Measurements from ENCODE around the gene NKD2. TPM values are rescaled to one million over a fixed set of nuclear protein-coding genes. Genes with fewer than 3 reads are reported as not detected.

Gene NKD2
- polyA plus RNA-seq, 1 donor (not counting 4 experiments of a cell fraction or from before 2014, with no cell fraction given): not detected

GRCh38 chr5:965604-966344, 42.8 kb upstream of the NKD2 start:
- H2AFZ ChIP-seq (ENCODE audit: control insufficient read depth, low read length): no peak overlapping the region
- H3K9me1 ChIP-seq (ENCODE audit: control insufficient read depth, extremely low read depth, insufficient read depth, low read length): no peaks in the 10 kb centered on the region
- H3K4me3 ChIP-seq (ENCODE audit: control insufficient read depth in 2 of 3, extremely low read depth in 1 of 3, insufficient read depth in 2 of 3, low read depth in 1 of 3, low read length in 3 of 3): no peak overlapping the region
- dilution Hi-C loops (cut with MboI; ENCODE audit: extremely low pct_ligation_motif_present, low sequenced_read_pairs): no loop called here
- peaks cover 20% of the 10 kb centered on the region for H3K27me3 ChIP-seq (ENCODE audit: control insufficient read depth, extremely low read depth, insufficient read depth, low read length)
- DNase-seq (ENCODE audit: low read depth, low spot score) (no peak), FAIRE-seq (no peak)
- no peak overlapping the region for H3K4me2 ChIP-seq (ENCODE audit: control insufficient read depth, extremely low read depth, insufficient read depth, low read depth, low read length)
- H3K9me3 ChIP-seq (ENCODE audit: control insufficient read depth, low read depth, low read length): no peaks in the 10 kb centered on the region
- H3K36me3 ChIP-seq (ENCODE audit: control insufficient read depth in 2 of 2, extremely low read depth in 1 of 2, insufficient read depth in 2 of 2, low read length in 2 of 2): no peaks in the 10 kb centered on the region
- no peak overlapping the region for H3K27ac ChIP-seq (ENCODE audit: control insufficient read depth, insufficient read depth, low read length)
- TF ChIP-seq EZH2 (IDR thresholded peaks at IDR 0.05; ENCODE audit: low read length): no peak
- TF ChIP-seq CTCF (optimal IDR thresholded peaks at IDR 0.05 in 1 of 3, IDR thresholded peaks at IDR 0.05 in 1 of 3, conservative IDR thresholded peaks at IDR 0.05 in 1 of 3; ENCODE audit: extremely low read depth in 1 of 3, insufficient read depth in 2 of 3, low read length in 3 of 3): no peak
- no peak overlapping the region for H3K9ac ChIP-seq (ENCODE audit: control insufficient read depth, extremely low read depth, insufficient read depth, low read length)
- H4K20me1 ChIP-seq (ENCODE audit: control insufficient read depth, extremely low read depth, insufficient read depth, low read length): no peaks in the 10 kb centered on the region
- H3K4me1 ChIP-seq (ENCODE audit: control insufficient read depth, extremely low read depth, insufficient read depth, low read length): no peaks in the 10 kb centered on the region
- no peaks in the 10 kb centered on the region for H3K79me2 ChIP-seq (ENCODE audit: control insufficient read depth, insufficient read depth, low read length)

- FAIRE-seq: no peak
Measured at GRCh38 chr5:966345-966710, 42.3 kb upstream of the NKD2 start.

More at GRCh38 chr5:966345-966710, 42.3 kb upstream of the NKD2 start:
- Histone ChIP-seq H3K27ac (ENCODE audit: control insufficient read depth, insufficient read depth, low read length) (no peak overlapping the region), H3K36me3 (ENCODE audit: control insufficient read depth in 2 of 2, extremely low read depth in 1 of 2, insufficient read depth in 2 of 2, low read length in 2 of 2) (no peaks in the 10 kb centered on the region), H3K79me2 (ENCODE audit: control insufficient read depth, insufficient read depth, low read length) (no peaks in the 10 kb centered on the region), H4K20me1 (ENCODE audit: control insufficient read depth, extremely low read depth, insufficient read depth, low read length) (no peaks in the 10 kb centered on the region), H3K4me3 (ENCODE audit: control insufficient read depth in 2 of 3, extremely low read depth in 1 of 3, insufficient read depth in 2 of 3, low read depth in 1 of 3, low read length in 3 of 3) (no peak overlapping the region), H3K4me1 (ENCODE audit: control insufficient read depth, extremely low read depth, insufficient read depth, low read length) (no peaks in the 10 kb centered on the region), H3K9me1 (ENCODE audit: control insufficient read depth, extremely low read depth, insufficient read depth, low read length) (no peaks in the 10 kb centered on the region), H3K9me3 (ENCODE audit: control insufficient read depth, low read depth, low read length) (no peaks in the 10 kb centered on the region), H3K27me3 (ENCODE audit: control insufficient read depth, extremely low read depth, insufficient read depth, low read length) (peaks cover 20% of the 10 kb centered on the region), H3K9ac (ENCODE audit: control insufficient read depth, extremely low read depth, insufficient read depth, low read length) (no peak overlapping the region), H2AFZ (ENCODE audit: control insufficient read depth, low read length) (no peak overlapping the region), H3K4me2 (ENCODE audit: control insufficient read depth, extremely low read depth, insufficient read depth, low read depth, low read length) (no peak overlapping the region)
- DNase-seq (ENCODE audit: low read depth, low spot score): no peak
- TF ChIP-seq EZH2 (IDR thresholded peaks at IDR 0.05; ENCODE audit: low read length) (no peak), CTCF (optimal IDR thresholded peaks at IDR 0.05 in 1 of 3, IDR thresholded peaks at IDR 0.05 in 1 of 3, conservative IDR thresholded peaks at IDR 0.05 in 1 of 3; ENCODE audit: extremely low read depth in 1 of 3, insufficient read depth in 2 of 3, low read length in 3 of 3) (no peak)
- dilution Hi-C loops (cut with MboI; ENCODE audit: extremely low pct_ligation_motif_present, low sequenced_read_pairs): no loop called here
